GM12878 (cell line): ENCODE data around the gene ORAI3. TPM values are rescaled to one million over a fixed set of nuclear protein-coding genes. Genes with fewer than 3 reads are reported as not detected.

Experiments
- DPF2 ChIP-seq: fragments of 450-650 bp; IDR thresholded peaks from 2 replicates; pipeline ENCODE4 v1.6.1; 2017; ENCODE audit warnings: mild to moderate bottlenecking
- FOS ChIP-seq: IDR thresholded peaks from 3 replicates; pipeline ENCODE4 v1.6.1; 2011; ENCODE audit warnings: borderline replicate concordance; ENCODE audit not compliant: insufficient read length; ENCODE audit errors: extremely low read depth
- MEF2B ChIP-seq: fragments of 450-650 bp; IDR thresholded peaks from 2 replicates; pipeline ENCODE4 v1.6.1; 2018; ENCODE audit warnings: mild to moderate bottlenecking, moderate library complexity; ENCODE audit not compliant: partially characterized antibody, poor library complexity, severe bottlenecking
- RAD21 ChIP-seq: IDR thresholded peaks from 2 replicates; pipeline ENCODE4 v1.6.1; 2011; ENCODE audit warnings: mild to moderate bottlenecking, low read depth, low read length, moderate library complexity; ENCODE audit not compliant: insufficient read depth
- RUNX3 ChIP-seq: IDR thresholded peaks from 2 replicates; pipeline ENCODE4 v1.6.1; 2012; ENCODE audit warnings: low read length, inconsistent platforms
- SMC3 ChIP-seq: IDR thresholded peaks from 2 replicates; pipeline ENCODE4 v1.6.1; 2011; ENCODE audit warnings: low read length, improper control_type of control experiment, borderline replicate concordance
- polyA plus RNA-seq, 11 experiments: library from polyadenylated mRNA; depleted of rRNA in 4 of 11; unstranded in 6 of 11; stranded (reverse) in 5 of 11; fragments of >200 nt; fragmentation: Nextera tagmentation in 4 of 11; fragmentation: Illumina TruSeq in 1 of 11; extraction: Ambion mirVana in 4 of 11; extraction: Trizol in 1 of 11; gene quantifications; 1 replicate in 1 of 11; 2 replicates in 10 of 11; pipeline versions ENCODE4 v1.2.1 to v1.2.3, GENCODE V29; 2011 to 2016; ENCODE audit warnings: inconsistent platforms in 2 of 11, missing spikeins in 2 of 11, low read depth in 1 of 11
- total RNA-seq, 4 experiments: library from RNA; depleted of rRNA in 3 of 4; stranded (reverse); fragments of >200 nt in 3 of 4; fragmentation: Illumina TruSeq in 1 of 4; extraction: Trizol in 1 of 4; gene quantifications; 2 replicates each; pipeline versions ENCODE4 v1.2.1 to v1.2.3, GENCODE V29; 2013 to 2021
- TF ChIP-seq, protein P1 (sequence below): fragments of 450-650 bp; IDR thresholded peaks from 2 replicates; pipeline ENCODE4 v1.6.1; 2017; ENCODE audit warnings: mild to moderate bottlenecking, moderate library complexity
- TF ChIP-seq, protein P2 (sequence below): fragments of 150-350 bp; IDR thresholded peaks from 2 replicates; pipeline ENCODE4 v1.6.1; 2016; ENCODE audit warnings: low read depth, low read length

The ORAI3 gene
- total and polyA plus RNA-seq, 10 of the 15 experiments (the other 5 are each of a cell fraction or from before 2014, with no cell fraction given) = 3.4 to 21.9 (median 16.2) TPM

DNA sequence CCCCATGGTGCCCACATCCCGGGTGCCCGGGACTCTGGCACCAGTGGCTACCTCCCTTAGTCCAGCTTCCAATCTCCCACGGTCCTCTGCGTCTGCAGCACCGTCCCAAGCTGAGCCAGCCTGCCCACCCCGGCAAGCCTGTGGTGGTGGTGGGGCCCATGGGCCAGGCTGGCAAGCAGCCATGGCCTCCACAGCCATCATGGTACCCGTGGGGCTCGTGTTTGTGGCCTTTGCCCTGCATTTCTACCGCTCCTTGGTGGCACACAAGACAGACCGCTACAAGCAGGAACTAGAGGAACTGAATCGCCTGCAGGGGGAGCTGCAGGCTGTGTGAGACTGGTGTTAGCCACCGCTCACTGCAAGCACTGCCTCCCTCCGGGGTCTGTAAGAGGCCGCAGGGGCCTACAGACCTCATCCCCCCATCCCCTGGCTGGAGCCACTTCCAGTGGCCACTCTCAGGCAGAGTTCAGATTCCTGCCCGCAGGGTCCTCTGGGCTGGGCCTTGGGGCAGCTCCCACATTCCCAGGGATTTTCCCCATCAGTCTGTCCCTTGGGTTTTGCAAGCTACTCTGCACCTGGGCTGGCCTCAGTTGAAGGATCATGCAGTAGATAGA, 4.8 kb downstream of the ORAI3 start (continued):
- TF ChIP-seq, protein P1, sequence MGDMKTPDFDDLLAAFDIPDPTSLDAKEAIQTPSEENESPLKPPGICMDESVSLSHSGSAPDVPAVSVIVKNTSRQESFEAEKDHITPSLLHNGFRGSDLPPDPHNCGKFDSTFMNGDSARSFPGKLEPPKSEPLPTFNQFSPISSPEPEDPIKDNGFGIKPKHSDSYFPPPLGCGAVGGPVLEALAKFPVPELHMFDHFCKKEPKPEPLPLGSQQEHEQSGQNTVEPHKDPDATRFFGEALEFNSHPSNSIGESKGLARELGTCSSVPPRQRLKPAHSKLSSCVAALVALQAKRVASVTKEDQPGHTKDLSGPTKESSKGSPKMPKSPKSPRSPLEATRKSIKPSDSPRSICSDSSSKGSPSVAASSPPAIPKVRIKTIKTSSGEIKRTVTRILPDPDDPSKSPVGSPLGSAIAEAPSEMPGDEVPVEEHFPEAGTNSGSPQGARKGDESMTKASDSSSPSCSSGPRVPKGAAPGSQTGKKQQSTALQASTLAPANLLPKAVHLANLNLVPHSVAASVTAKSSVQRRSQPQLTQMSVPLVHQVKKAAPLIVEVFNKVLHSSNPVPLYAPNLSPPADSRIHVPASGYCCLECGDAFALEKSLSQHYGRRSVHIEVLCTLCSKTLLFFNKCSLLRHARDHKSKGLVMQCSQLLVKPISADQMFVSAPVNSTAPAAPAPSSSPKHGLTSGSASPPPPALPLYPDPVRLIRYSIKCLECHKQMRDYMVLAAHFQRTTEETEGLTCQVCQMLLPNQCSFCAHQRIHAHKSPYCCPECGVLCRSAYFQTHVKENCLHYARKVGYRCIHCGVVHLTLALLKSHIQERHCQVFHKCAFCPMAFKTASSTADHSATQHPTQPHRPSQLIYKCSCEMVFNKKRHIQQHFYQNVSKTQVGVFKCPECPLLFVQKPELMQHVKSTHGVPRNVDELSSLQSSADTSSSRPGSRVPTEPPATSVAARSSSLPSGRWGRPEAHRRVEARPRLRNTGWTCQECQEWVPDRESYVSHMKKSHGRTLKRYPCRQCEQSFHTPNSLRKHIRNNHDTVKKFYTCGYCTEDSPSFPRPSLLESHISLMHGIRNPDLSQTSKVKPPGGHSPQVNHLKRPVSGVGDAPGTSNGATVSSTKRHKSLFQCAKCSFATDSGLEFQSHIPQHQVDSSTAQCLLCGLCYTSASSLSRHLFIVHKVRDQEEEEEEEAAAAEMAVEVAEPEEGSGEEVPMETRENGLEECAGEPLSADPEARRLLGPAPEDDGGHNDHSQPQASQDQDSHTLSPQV = no peak
- 0 out of 2 replicates have a peak, but pooled peaks have one; percentile 18 for TF ChIP-seq DPF2
- TF ChIP-seq, protein P2, sequence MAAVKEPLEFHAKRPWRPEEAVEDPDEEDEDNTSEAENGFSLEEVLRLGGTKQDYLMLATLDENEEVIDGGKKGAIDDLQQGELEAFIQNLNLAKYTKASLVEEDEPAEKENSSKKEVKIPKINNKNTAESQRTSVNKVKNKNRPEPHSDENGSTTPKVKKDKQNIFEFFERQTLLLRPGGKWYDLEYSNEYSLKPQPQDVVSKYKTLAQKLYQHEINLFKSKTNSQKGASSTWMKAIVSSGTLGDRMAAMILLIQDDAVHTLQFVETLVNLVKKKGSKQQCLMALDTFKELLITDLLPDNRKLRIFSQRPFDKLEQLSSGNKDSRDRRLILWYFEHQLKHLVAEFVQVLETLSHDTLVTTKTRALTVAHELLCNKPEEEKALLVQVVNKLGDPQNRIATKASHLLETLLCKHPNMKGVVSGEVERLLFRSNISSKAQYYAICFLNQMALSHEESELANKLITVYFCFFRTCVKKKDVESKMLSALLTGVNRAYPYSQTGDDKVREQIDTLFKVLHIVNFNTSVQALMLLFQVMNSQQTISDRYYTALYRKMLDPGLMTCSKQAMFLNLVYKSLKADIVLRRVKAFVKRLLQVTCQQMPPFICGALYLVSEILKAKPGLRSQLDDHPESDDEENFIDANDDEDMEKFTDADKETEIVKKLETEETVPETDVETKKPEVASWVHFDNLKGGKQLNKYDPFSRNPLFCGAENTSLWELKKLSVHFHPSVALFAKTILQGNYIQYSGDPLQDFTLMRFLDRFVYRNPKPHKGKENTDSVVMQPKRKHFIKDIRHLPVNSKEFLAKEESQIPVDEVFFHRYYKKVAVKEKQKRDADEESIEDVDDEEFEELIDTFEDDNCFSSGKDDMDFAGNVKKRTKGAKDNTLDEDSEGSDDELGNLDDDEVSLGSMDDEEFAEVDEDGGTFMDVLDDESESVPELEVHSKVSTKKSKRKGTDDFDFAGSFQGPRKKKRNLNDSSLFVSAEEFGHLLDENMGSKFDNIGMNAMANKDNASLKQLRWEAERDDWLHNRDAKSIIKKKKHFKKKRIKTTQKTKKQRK = no peak
- peak; percentile 20; the same call in 1 of the 2 replicates for TF ChIP-seq RUNX3
- TF ChIP-seq SMC3 = peak; percentile 48
- TF ChIP-seq MEF2B = peak; percentile 42
- TF ChIP-seq FOS = no peak
- TF ChIP-seq RAD21 = peak; percentile 57
